Measurements from ENCODE around the gene TBATA.

TBATA gene

GRCh38 chr10:70761727-70762350 is 23.3 kb downstream of the TBATA start:
- Mint-ChIP-seq H3K4me3 (no peak overlapping the region), H3K36me3 (ENCODE audit: insufficient read depth) (peaks cover 2% of the 10 kb centered on the region), H3K4me1 (peaks cover 9% of the 10 kb centered on the region), H3K9me3 (no peaks in the 10 kb centered on the region), H3K27me3 (no peaks in the 10 kb centered on the region), H3K27ac (ENCODE audit: low read depth) (no peak overlapping the region)
- no peak for DNase-seq (ENCODE audit: low spot score in 2 of 2)
- no peak for ATAC-seq (replicated peaks; ENCODE audit: extremely low read depth, poor library complexity, severe bottlenecking)

DNA sequence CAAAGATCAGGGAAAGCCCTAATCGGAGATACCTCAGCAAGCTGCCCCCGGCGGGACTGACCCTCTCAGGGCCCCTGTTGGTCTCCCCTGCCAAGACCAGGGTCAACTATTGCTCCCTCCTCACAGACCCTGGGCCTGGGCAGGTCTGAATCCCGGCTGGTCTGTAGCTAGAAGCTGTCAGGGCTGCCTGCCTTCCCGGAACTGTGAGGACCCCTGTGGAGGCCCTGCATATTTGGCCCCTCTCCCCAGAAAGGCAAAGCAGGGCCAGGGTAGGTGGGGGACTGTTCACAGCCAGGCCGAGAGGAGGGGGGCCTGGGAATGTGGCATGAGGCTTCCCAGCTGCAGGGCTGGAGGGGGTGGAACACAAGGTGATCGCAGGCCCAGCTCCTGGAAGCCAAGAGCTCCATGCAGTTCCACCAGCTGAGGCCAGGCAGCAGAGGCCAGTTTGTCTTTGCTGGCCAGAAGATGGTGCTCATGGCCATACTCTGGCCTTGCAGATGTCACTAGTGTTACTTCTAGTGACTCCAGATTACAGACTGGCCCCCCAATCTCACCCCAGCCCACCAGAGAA is 24.1 kb downstream of the TBATA start:
- ATAC-seq (replicated peaks; ENCODE audit: extremely low read depth, poor library complexity, severe bottlenecking) (no peak), DNase-seq (ENCODE audit: low spot score in 2 of 2) (no peak)
- Mint-ChIP-seq H3K9me3 (no peaks in the 10 kb centered on the region), H3K4me1 (peaks cover 9% of the 10 kb centered on the region), H3K27ac (ENCODE audit: low read depth) (no peak overlapping the region), H3K4me3 (no peak overlapping the region), H3K36me3 (ENCODE audit: insufficient read depth) (peaks cover 2% of the 10 kb centered on the region), H3K27me3 (no peaks in the 10 kb centered on the region)

DNA sequence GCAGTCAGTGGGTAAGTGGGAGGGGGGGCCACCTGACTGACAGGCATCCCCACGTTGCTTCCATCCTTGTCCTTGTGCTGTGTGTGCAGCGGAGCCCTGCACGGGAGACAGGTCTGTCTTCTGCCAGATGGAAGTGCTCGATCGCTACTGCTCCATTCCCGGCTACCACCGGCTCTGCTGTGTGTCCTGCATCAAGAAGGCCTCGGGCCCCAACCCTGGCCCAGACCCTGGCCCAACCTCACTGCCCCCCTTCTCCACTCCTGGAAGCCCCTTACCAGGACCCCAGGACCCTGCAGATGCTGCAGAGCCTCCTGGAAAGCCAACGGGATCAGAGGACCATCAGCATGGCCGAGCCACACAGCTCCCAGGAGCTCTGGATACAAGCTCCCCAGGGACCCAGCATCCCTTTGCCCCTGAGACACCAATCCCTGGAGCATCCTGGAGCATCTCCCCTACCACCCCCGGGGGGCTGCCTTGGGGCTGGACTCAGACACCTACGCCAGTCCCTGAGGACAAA is 24.8 kb downstream of the TBATA start:
- no peak for ATAC-seq (replicated peaks; ENCODE audit: extremely low read depth, poor library complexity, severe bottlenecking)

DNA sequence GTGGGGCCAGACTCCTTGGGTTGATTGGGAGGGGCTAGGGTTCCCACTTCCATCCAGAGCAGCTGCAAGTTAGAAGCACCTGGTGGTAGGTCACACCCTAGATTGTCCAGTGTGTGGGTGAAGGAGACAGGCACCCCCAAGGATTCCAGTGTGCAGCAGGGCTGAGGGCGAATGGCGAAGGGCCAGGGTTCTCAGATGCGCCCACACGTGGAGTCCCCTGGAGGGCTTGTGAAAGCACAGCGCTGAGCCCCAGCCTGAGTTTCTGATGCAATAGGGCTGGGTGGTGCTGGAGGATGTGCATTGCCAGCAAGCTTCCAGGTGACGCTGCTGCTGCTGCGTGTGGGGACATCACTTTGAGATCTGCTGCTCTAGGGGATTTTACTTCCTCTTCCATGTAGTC is 25.4 kb downstream of the TBATA start:
- Mint-ChIP-seq H3K4me1 (peaks cover 9% of the 10 kb centered on the region), H3K36me3 (ENCODE audit: insufficient read depth) (peaks cover 5% of the 10 kb centered on the region), H3K4me3 (no peak overlapping the region), H3K9me3 (no peaks in the 10 kb centered on the region), H3K27me3 (no peaks in the 10 kb centered on the region), H3K27ac (ENCODE audit: low read depth) (no peak overlapping the region)
- no peak for DNase-seq (ENCODE audit: low spot score in 2 of 2)
- ATAC-seq (replicated peaks; ENCODE audit: extremely low read depth, poor library complexity, severe bottlenecking) = no peak

More for the DNA sequence above, 24.8 kb downstream of the TBATA start:
- no peak for DNase-seq (ENCODE audit: low spot score in 2 of 2)
- no peaks in the 10 kb centered on the region for H3K27me3 Mint-ChIP-seq
- H3K27ac Mint-ChIP-seq (ENCODE audit: low read depth) = no peak overlapping the region
- peaks cover 9% of the 10 kb centered on the region for H3K4me1 Mint-ChIP-seq
- H3K9me3 Mint-ChIP-seq = no peaks in the 10 kb centered on the region
- H3K4me3 Mint-ChIP-seq = no peak overlapping the region
- H3K36me3 Mint-ChIP-seq (ENCODE audit: insufficient read depth) = peaks cover 4% of the 10 kb centered on the region

GRCh38 chr10:70758757-70759514 is 26.2 kb downstream of the TBATA start:
- H3K4me3 Mint-ChIP-seq = no peak overlapping the region
- DNase-seq (ENCODE audit: low spot score in 2 of 2) (peak; percentile 36 to 54), ATAC-seq (replicated peaks; ENCODE audit: extremely low read depth, poor library complexity, severe bottlenecking) (no peak)
- no peaks in the 10 kb centered on the region for H3K27me3 Mint-ChIP-seq
- H3K9me3 Mint-ChIP-seq = no peaks in the 10 kb centered on the region
- H3K27ac Mint-ChIP-seq (ENCODE audit: low read depth) = no peak overlapping the region
- peaks cover 9% of the 10 kb centered on the region for H3K4me1 Mint-ChIP-seq
- peaks cover 5% of the 10 kb centered on the region for H3K36me3 Mint-ChIP-seq (ENCODE audit: insufficient read depth)

GRCh38 chr10:70757856-70758255 is 27.3 kb downstream of the TBATA start:
- peaks cover 9% of the 10 kb centered on the region for H3K4me1 Mint-ChIP-seq
- H3K4me3 Mint-ChIP-seq = no peak overlapping the region
- DNase-seq (ENCODE audit: low spot score in 2 of 2) (no peak), ATAC-seq (replicated peaks; ENCODE audit: extremely low read depth, poor library complexity, severe bottlenecking) (no peak)
- no peaks in the 10 kb centered on the region for H3K27me3 Mint-ChIP-seq
- peaks cover 5% of the 10 kb centered on the region for H3K36me3 Mint-ChIP-seq (ENCODE audit: insufficient read depth)
- no peaks in the 10 kb centered on the region for H3K9me3 Mint-ChIP-seq
- no peak overlapping the region for H3K27ac Mint-ChIP-seq (ENCODE audit: low read depth)

- Mint-ChIP-seq H3K4me3 (no peak overlapping the region), H3K27me3 (no peaks in the 10 kb centered on the region), H3K9me3 (no peaks in the 10 kb centered on the region), H3K27ac (ENCODE audit: low read depth) (no peak overlapping the region), H3K36me3 (ENCODE audit: insufficient read depth) (peaks cover 5% of the 10 kb centered on the region), H3K4me1 (peaks cover 9% of the 10 kb centered on the region)
- ATAC-seq (replicated peaks; ENCODE audit: extremely low read depth, poor library complexity, severe bottlenecking) (no peak), DNase-seq (ENCODE audit: low spot score in 2 of 2) (no peak)
Measured at GRCh38 chr10:70756700-70757360, 28.3 kb downstream of the TBATA start.

DNA sequence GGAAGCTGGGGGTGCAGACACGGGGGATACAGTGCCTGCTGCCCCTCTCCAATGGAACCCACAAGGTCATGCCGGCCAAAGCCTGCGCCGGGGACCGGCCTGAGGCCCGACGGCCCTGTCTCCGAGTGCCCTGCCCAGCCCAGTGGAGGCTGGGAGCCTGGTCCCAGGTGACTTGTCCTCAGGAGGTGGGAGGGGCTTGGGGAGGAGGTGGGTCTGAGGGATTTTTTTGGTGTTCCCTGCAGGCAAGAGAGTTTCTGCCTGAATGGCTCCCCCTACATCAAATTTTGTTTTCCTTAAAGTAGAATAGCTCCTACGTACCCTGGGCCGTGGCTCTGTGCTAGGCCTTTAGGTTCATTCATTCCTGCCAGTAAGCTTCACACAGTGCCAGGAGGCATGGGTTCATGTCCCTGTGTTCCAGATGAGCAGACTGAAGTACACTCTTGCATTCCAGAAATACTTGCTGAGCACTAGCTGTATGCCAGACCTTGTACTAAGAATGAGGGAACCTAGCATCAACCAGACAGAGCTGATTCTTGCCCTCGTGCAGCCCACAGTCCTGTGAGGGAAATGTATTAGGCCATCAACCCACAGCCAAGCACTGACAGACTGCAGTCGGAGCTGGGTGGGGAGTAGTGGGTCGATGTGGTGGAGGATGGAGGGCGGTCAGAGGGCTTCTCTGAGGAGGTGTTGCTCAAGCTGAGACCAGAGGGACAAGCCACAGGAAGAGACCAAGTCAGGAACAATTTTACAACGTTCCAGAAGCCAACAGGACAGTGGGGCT is 31.1 kb downstream of the TBATA start:
- Mint-ChIP-seq H3K9me3 (no peaks in the 10 kb centered on the region), H3K36me3 (ENCODE audit: insufficient read depth) (peaks cover 3% of the 10 kb centered on the region), H3K4me3 (no peak overlapping the region), H3K4me1 (peaks cover 6% of the 10 kb centered on the region), H3K27ac (ENCODE audit: low read depth) (no peak overlapping the region), H3K27me3 (no peaks in the 10 kb centered on the region)
- ATAC-seq (replicated peaks; ENCODE audit: extremely low read depth, poor library complexity, severe bottlenecking) (no peak), DNase-seq (ENCODE audit: low spot score in 2 of 2) (no peak)

- Mint-ChIP-seq H3K4me1 (no peaks in the 10 kb centered on the region), H3K9me3 (no peaks in the 10 kb centered on the region), H3K27ac (ENCODE audit: low read depth) (no peak overlapping the region), H3K36me3 (ENCODE audit: insufficient read depth) (peaks cover 3% of the 10 kb centered on the region), H3K4me3 (no peak overlapping the region), H3K27me3 (no peaks in the 10 kb centered on the region)
- DNase-seq (ENCODE audit: low spot score in 2 of 2) (no peak), ATAC-seq (replicated peaks; ENCODE audit: extremely low read depth, poor library complexity, severe bottlenecking) (no peak)
Measured at GRCh38 chr10:70753026-70753663, 32.0 kb downstream of the TBATA start.

DNA sequence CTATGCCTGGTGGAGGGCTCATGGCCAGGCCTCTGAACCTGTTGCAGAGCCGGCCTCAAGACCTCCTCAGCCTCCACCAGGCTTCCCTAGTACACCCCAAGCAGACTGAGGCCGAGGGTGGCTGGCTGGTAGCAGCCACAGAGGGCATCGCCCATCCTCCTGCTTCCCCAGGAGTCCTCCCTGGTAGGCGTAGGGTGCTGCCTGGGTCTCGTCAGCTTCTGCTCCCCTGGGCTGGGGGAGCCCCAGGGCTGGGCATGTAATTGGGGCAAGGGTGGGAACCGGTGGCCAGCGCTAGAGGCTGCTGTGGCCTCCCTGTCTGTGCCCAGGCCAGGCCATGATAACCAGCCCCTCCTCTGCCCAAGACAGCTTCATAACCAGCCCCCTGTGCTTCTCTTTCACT is 32.6 kb downstream of the TBATA start:
- Mint-ChIP-seq H3K27me3 (no peaks in the 10 kb centered on the region), H3K27ac (ENCODE audit: low read depth) (no peak overlapping the region), H3K36me3 (ENCODE audit: insufficient read depth) (peaks cover 3% of the 10 kb centered on the region), H3K4me3 (no peak overlapping the region), H3K4me1 (no peaks in the 10 kb centered on the region), H3K9me3 (no peaks in the 10 kb centered on the region)
- DNase-seq (ENCODE audit: low spot score in 2 of 2) (no peak), ATAC-seq (replicated peaks; ENCODE audit: extremely low read depth, poor library complexity, severe bottlenecking) (no peak)

DNA sequence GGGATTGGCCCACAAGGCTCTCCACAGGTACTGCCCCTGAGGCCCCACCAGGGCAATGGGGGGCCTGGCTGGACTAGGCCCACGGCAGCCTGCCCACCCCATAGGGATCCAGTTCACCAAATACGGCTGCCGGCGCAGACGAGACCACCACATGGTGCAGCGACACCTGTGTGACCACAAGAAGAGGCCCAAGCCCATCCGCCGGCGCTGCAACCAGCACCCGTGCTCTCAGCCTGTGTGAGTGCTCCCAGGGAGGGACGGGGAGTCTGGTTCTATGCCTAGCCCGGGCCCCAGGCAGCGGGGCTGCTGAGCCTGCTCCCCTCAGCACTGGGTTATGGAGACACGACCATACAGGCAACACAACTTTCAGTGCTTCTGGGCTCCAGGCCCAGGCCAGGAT is 33.2 kb downstream of the TBATA start:
- Mint-ChIP-seq H3K9me3 (no peaks in the 10 kb centered on the region), H3K36me3 (ENCODE audit: insufficient read depth) (peaks cover 3% of the 10 kb centered on the region), H3K4me1 (no peaks in the 10 kb centered on the region), H3K27me3 (no peaks in the 10 kb centered on the region), H3K4me3 (no peak overlapping the region), H3K27ac (ENCODE audit: low read depth) (no peak overlapping the region)
- DNase-seq (ENCODE audit: low spot score in 2 of 2) = no peak
- ATAC-seq (replicated peaks; ENCODE audit: extremely low read depth, poor library complexity, severe bottlenecking) = no peak

GRCh38 chr10:70751356-70751755 is 33.8 kb downstream of the TBATA start:
- ATAC-seq (replicated peaks; ENCODE audit: extremely low read depth, poor library complexity, severe bottlenecking) = no peak
- DNase-seq (ENCODE audit: low spot score in 2 of 2) = no peak
- no peaks in the 10 kb centered on the region for H3K9me3 Mint-ChIP-seq
- H3K4me1 Mint-ChIP-seq = no peaks in the 10 kb centered on the region
- no peak overlapping the region for H3K4me3 Mint-ChIP-seq
- H3K36me3 Mint-ChIP-seq (ENCODE audit: insufficient read depth) = peaks cover 3% of the 10 kb centered on the region
- no peak overlapping the region for H3K27ac Mint-ChIP-seq (ENCODE audit: low read depth)
- H3K27me3 Mint-ChIP-seq = no peaks in the 10 kb centered on the region

Measured in central memory CD8-positive, alpha-beta T cell (primary cell).